ENCODE data around the gene NANOS1. TPM values are rescaled to one million over a fixed set of nuclear protein-coding genes. Genes with fewer than 3 reads are reported as not detected.

NANOS1 gene
- total and polyA plus RNA-seq, 2 of the 8 experiments (the other 6 are each of a cell fraction or from before 2014, with no cell fraction given), result 3.1 to 3.9 TPM

GRCh38 chr10:118998183-118998582, 31.3 kb upstream of the NANOS1 start:
- no peak overlapping the region for H3K4ac ChIP-seq (replicated peaks; ENCODE audit: insufficient read length, low read depth, low read length)
- H3K27me3 ChIP-seq (replicated peaks in 1 of 4; ENCODE audit: control insufficient read depth in 3 of 4, extremely low read depth in 1 of 4, insufficient read depth in 3 of 4, low read length in 3 of 4), result no peaks in the 10 kb centered on the region
- no peak for DNase-seq (ENCODE audit: low read depth in 1 of 2, low spot score in 2 of 2)
- 83% methylated on average over 5 of the region's 5 CpGs; no CpG with 5 or more reads in 1 of the 2 experiments for WGBS, 2 experiments (ENCODE audit: extremely low coverage in 1 of 2, insufficient coverage in 1 of 2, insufficient read length in 1 of 2, insufficient replicate concordance in 2 of 2, low coverage in 1 of 2, low lambda C conversion rate in 2 of 2, missing lambda C conversion rate in 1 of 2)
- H2BK5ac ChIP-seq (ENCODE audit: low read depth, low read length), result no peak overlapping the region
- H3K9me3 ChIP-seq (ENCODE audit: insufficient read depth in 2 of 2, low read depth in 1 of 2, low read length in 1 of 2), result no peaks in the 10 kb centered on the region
- H3K23me2 ChIP-seq (ENCODE audit: low read depth, low read length), result peaks cover 2% of the 10 kb centered on the region; the same call in 1 of the 2 replicates
- H4K5ac ChIP-seq (ENCODE audit: insufficient read length, low read depth, low read length), result no peak overlapping the region
- H4K20me1 ChIP-seq (replicated peaks in 1 of 2; ENCODE audit: control insufficient read depth in 1 of 2, insufficient read depth in 2 of 2, low read length in 2 of 2), result no peaks in the 10 kb centered on the region
- H2BK15ac ChIP-seq (ENCODE audit: low read length), result no peak overlapping the region
- no peak overlapping the region for H2AK5ac ChIP-seq (ENCODE audit: low read depth, low read length)
- no peak overlapping the region for H3K56ac ChIP-seq (replicated peaks; ENCODE audit: insufficient read length, low read depth, low read length)
- no peak overlapping the region for H3K14ac ChIP-seq (ENCODE audit: insufficient read length)
- H2BK12ac ChIP-seq (ENCODE audit: low read depth, low read length), result no peak overlapping the region
- H3K4me1 ChIP-seq (replicated peaks in 1 of 4; ENCODE audit: control insufficient read depth in 3 of 4, insufficient read depth in 4 of 4, low read length in 3 of 4), result no peaks in the 10 kb centered on the region; a peak in 1 of 7 replicates
- no peaks in the 10 kb centered on the region for H3K36me3 ChIP-seq (ENCODE audit: control insufficient read depth in 2 of 4, insufficient read depth in 4 of 4, low read length in 3 of 4)
- POLR2A ChIA-PET (ENCODE audit: partially characterized antibody), result no interaction called here
- no peak for TF ChIP-seq SP1 (IDR thresholded peaks at IDR 0.05; ENCODE audit: low read depth, low read length)
- CTCF ChIA-PET (ENCODE audit: partially characterized antibody), result no interaction called here
- H3K4me2 ChIP-seq (ENCODE audit: insufficient read depth in 1 of 2, low read depth in 2 of 2, low read length in 2 of 2), result no peak overlapping the region
- H3K9ac ChIP-seq (replicated peaks in 1 of 4; ENCODE audit: extremely low read depth in 1 of 4, low read depth in 3 of 4, low read length in 3 of 4), result no peak overlapping the region
- no peak overlapping the region for H2BK20ac ChIP-seq (ENCODE audit: low read length)
- H3K23ac ChIP-seq (ENCODE audit: insufficient read length), result no peak overlapping the region
- no peaks in the 10 kb centered on the region for H3K79me1 ChIP-seq (ENCODE audit: low read depth, low read length)
- H3K79me2 ChIP-seq (ENCODE audit: control insufficient read depth in 1 of 2, insufficient read depth in 2 of 2, low read length in 2 of 2), result no peaks in the 10 kb centered on the region
- no peak overlapping the region for H3K4me3 ChIP-seq (ENCODE audit: extremely low read depth in 1 of 4, insufficient read depth in 2 of 4, low read depth in 3 of 4, low read length in 4 of 4)
- H4K8ac ChIP-seq (ENCODE audit: extremely low read depth, insufficient read depth, low read length), result no peak overlapping the region
- H3K18ac ChIP-seq (ENCODE audit: extremely low read depth, low read length), result no peak overlapping the region
- no peak overlapping the region for H2AFZ ChIP-seq (ENCODE audit: low read length)
- no peak overlapping the region for H2BK120ac ChIP-seq (replicated peaks; ENCODE audit: low read depth, low read length)
- no peak for FAIRE-seq
- H4K91ac ChIP-seq (replicated peaks; ENCODE audit: insufficient read length, low read length), result no peak overlapping the region
- H3K27ac ChIP-seq (ENCODE audit: low read depth, low read length), result no peak overlapping the region
